VCaP (cell line): ENCODE measurements around the gene FCN2.
"Not testable (repeated sequence)": the region's sequence is repeated elsewhere in the genome, so short reads cannot be mapped to it uniquely, and the experiment has no call there.

Experiments
- H3K27ac ChIP-seq: fragments of 450-650 bp; 2 replicates; pipeline ENCODE4 v1.5.1; 2017
- CTCF ChIP-seq: fragments of 450-650 bp; conservative IDR thresholded peaks from 2 replicates; pipeline ENCODE4 v1.5.1; 2017; ENCODE audit warnings: mild to moderate bottlenecking, moderate library complexity

FCN2 gene

GRCh38 chr9:134855231-134855899 lies 25.2 kb upstream of the FCN2 start:
- no peak for TF ChIP-seq CTCF
- H3K27ac ChIP-seq = no peak overlapping the region

- H3K27ac ChIP-seq = no peak overlapping the region
- TF ChIP-seq CTCF = no peak
These were observed 24.7 kb upstream of the FCN2 start for GRCh38 chr9:134855900-134856377.

GRCh38 chr9:134857451-134857850 lies 23.2 kb upstream of the FCN2 start:
- not testable (repeated sequence) for H3K27ac ChIP-seq

GRCh38 chr9:134858051-134858841 lies 22.4 kb upstream of the FCN2 start:
- no peak overlapping the region for H3K27ac ChIP-seq
- no peak for TF ChIP-seq CTCF

- no peak for TF ChIP-seq CTCF
- H3K27ac ChIP-seq = no peak overlapping the region
These were observed 20.1 kb upstream of the FCN2 start for GRCh38 chr9:134860510-134860909.

GRCh38 chr9:134861595-134862334 lies 18.8 kb upstream of the FCN2 start:
- TF ChIP-seq CTCF = no peak
- H3K27ac ChIP-seq = no peak overlapping the region

- H3K27ac ChIP-seq = peak overlapping the region; percentile 46; the same call in 1 of the 2 replicates
- no peak for TF ChIP-seq CTCF
These were observed 17.2 kb upstream of the FCN2 start for GRCh38 chr9:134863306-134863902.
